Suppressor macrophage treated with lipopolysaccharide for 4 hours (primary cell): ENCODE results near the gene ZNF367.

Experiments
- DNase-seq: peaks from one replicate; pipeline ENCODE4 v3.0.0-alpha.2; 2020

ZNF367 gene

GRCh38 chr9:96436063-96436455, 17.9 kb upstream of the ZNF367 start:
- no peak for DNase-seq

DNA sequence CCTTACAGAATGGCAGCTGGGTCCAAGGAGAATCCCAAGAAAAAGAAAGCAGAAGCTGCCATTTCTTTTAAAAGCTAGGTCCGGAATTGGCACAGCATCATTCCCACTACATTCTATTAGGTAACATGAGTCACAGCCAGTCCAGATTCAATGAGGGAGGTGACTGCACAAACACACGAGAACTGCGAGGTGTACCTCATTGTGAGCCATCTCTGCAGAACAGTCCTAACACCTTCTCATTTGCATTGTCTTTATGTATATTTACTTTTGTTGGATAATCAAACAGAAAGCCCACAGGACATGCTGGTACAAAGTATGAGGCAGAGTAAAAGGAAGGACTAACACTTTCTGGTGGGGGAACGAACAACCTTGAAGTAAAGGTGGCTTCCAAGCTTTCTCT, 17.2 kb upstream of the ZNF367 start:
- DNase-seq = no peak

- DNase-seq = no peak
Observed at GRCh38 chr9:96430377-96430776, 12.2 kb upstream of the ZNF367 start.

DNA sequence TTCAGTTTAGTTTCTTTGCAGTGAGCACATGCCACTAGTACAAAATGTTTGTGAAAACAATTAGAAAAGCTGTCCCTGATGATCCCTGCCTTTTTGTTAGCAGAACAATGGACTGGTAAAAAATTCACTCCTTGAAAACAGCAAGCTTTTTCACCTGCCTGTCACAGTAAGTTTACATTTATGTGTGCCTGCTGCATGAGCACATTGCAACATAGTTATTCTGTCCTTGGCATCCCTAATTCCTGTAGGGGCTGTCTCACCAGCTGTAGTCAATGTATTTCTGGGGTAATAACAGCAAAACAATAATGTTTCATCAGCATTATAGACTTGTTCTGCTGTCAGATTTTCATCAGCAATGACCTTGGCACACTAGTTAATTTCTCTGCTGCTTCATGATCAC, 11.6 kb upstream of the ZNF367 start:
- DNase-seq = no peak

- DNase-seq = no peak
Observed at GRCh38 chr9:96425500-96426169, 7.5 kb upstream of the ZNF367 start.

DNA sequence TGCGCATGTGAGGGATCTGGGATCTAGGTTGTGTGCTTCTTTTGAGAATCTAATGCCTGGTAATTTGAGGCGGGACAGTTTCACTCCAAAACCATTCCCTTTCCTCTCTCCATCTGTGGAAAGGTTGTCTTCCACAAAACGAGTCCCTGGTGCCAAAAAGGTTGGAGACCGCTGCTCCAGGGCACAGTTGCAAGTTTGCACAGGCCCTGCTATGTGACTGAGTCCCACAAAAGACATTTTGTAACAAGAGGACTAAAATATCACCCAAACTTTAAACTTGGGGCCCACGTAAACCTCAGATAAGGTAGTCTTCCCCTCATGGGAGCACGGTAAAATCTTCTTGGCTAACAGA, 5.8 kb upstream of the ZNF367 start:
- DNase-seq = no peak

DNA sequence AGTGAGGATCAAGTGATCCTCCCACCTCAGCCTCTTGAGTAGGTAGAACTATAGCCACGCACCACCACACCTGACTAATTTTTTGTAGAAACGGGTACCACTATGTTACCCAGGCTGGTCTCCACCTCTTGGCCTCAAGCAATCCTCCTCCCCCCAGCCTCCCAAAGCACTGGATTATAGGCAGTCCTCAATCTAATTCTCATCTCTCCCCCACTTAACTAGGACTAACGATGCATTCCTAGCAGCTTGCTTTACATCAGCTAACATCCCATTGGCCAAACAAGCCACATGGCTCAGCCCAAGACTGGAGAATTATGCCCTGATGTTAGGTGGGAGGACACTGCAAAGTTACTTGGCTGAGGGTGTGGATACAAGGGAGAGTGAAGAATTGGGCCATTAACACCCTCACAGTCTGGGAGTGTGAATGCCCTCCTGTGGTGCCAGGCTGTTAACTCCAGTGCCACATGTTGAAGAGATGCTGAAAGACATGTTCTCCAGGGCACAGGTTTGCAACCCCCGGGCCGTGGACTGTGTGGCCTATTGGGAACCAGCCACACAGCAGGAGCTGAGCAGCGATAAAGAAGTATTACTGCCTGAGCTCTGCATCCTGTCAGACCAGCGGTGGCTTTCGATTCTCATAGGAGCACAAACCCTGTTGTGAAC, 5.3 kb upstream of the ZNF367 start:
- DNase-seq = no peak

DNA sequence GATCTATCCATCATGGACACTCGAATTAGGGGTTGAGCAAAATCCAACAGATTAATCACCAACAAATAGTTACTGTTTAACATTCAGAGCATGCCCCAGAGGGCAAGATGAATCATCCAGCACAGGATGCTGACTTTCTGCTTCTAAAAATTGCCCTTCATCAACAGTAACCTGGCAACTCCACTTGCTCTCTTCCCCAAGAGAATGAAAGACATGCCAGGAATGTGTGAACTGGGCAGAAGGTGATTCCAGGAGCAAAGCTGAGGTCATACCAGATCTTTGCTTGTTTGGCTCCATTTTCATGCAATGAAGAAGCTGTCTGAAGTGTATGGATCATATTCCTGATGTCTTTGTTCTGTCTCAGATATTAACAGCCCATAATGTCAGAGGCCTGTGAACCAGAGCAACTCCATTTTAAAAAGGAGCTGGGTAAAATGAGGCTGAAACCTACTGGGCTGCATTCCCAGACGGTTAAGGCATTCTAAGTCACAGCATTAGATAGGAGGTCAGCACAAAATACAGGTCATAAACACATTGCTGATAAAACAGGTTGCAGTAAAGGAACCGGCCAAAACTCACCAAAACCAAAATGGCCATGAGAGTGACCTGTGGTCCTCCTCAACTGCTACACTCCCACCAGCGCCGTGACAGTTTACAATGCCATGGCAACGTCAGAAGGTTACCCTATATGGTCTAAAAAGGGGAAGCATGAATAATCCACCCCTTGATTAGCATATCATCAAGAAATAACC, 2.5 kb upstream of the ZNF367 start:
- peak; percentile 67 for DNase-seq

DNA sequence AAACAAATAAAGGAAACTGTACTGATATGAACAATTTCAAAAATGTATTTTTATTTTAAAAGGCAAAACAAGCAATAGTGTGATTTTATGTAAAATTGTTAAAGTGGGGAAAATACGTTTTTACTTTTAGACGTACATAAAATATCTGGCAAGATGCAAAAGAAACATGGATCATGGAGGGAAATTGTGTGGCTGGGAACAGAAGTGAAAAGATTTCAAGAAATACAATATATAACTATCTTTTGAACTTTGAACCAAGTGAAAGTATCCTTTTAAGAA, 1.5 kb upstream of the ZNF367 start:
- DNase-seq = no peak

GRCh38 chr9:96418920-96419690, 935 bp upstream of the ZNF367 start:
- peak; percentile 79 for DNase-seq

DNA sequence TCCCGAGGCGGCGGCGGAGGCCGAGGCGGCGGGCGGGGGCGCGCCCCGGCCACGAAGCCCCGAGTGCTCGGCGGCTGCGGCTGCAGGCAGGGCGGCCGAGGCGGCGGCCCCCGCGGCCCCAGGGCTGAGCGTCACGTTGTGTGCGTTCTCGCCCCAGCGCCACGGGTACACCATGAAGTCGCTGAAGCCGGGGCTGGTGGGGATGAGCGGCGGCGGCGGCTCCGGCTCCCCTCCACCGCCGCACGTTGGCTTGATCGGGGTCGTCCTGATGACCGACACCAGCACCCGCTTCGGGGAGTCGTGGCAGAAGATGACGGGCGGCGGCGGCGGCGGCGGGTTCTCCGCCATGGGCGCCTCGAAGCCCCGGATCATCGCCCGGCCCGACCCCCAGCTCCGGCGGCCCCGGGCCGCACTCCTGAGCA, 498 bp downstream of the ZNF367 start:
- no peak for DNase-seq

DNA sequence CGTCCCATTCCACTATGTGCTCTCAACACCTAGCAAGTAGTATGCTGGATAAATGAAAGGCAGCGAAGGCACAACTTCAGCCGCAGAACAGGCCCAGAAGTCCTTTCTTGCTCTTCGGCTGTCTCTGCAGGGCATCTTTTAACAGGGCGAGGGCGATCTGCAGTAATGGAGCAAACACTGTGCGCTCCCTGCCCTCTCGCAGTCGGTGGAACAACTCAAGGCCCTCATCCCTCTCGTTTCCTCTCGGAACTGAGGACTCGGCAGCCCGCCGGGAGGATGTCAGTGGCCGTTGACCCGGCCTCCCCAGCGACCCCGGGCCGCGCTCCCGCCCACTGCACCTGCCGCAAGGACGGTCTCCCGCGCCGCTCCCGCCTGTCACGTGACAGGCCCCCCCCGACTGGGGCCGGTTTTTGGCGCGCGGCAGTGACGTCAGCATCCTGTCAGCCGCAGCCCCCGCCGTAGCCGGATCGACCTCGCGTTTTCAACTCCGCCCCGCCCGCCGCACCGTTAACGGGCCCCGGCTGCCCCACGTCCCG, 1.1 kb downstream of the ZNF367 start:
- DNase-seq = peak; percentile 81

DNA sequence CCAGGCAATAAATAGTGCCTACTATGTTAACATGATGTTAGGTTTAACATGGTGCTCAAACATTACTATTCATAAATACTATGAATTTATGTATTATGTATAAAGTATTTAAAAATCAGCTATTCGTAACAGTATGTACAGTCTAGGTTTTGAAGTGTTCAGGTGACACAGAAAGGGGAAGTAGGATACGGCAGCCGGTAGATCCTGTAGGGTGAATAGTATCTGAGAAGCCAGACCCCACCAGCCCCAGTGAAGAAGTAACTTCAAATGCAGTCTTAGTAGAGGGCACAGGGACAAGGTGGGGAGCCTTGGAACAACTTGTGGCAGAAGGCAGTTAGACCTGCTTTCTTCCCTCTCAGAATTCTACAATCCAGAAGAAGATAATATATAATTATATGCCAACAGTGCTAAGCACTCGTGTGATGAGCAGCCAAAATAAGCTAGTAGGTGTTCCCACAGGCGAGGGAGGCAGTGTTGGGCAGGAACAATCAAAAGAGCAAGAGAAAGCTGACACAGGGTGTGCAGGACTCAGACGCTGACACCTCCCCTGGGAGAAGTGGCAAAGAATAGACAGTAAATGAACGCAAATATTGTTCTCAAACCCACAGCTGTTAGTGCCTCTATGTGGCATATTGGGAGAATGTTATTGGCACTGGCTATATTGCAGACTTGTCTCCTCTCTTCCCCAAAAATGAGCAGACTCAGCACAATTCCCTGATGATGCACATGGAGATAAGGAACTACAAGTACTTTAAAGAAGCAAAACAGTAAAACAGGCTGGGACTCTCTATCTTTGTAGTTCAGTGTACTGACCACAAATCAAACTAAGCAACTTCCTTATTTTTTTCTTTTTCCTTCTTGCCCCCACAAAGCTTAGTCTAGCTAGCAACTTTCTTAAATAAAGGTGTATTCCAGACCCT, 4.6 kb downstream of the ZNF367 start:
- peak; percentile 62 for DNase-seq

- DNase-seq = no peak
Observed at GRCh38 chr9:96412174-96412913, 5.8 kb downstream of the ZNF367 start.

GRCh38 chr9:96411129-96411838, 6.9 kb downstream of the ZNF367 start:
- DNase-seq = no peak

DNA sequence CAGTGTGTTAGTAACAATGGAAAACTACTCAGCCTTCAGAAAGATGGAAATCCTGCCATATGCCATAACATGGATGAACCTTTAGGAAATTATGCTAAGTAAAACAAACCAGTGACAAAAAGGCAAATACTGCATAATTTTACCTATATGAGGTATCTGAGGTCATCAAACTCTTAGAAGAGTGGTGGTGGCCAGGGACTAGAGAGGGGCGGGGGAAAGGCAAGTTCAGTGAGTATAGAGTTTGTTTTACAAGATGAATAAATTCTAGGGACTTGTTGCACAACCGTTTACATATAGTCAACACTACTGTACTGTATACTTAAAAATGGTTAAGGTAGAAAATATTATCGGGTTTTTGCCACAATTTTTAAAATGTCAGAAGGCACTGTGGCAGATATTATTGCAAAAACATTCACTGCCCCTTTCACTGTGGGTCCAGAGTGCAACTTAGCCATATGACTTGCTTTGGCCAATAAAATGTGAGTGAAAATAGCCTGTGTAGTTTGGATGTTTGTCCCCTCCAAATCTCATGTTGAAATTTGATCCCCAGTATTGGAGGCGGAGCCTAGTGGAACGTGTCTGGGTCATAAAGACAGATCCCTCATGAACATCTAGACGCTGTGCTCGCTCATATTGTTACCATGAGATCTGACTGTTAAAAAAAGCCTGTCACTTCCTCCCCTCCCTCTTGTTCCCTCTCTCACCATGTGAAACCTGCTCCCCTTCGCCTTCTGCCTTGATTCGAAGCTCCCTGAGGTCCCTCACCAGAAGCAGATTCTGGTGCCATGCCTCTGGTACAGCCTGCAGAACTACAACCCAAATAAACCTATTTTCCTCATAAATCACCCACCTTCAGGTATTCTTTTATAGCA, 9.5 kb downstream of the ZNF367 start:
- no peak for DNase-seq

GRCh38 chr9:96400132-96400910, 17.8 kb downstream of the ZNF367 start:
- no peak for DNase-seq

GRCh38 chr9:96399325-96399633, 18.9 kb downstream of the ZNF367 start:
- DNase-seq = no peak
